Breast epithelium (tissue), 3 donors: ENCODE results near the gene TRIM38.

Source experiments
- CTCF ChIP-seq, 3 donors: fragments of 450-650 bp; IDR thresholded peaks; one replicate each; pipeline ENCODE4 v1.5.1; 2016 to 2017; ENCODE audit warnings: antibody characterized with exemption in 3 of 3, mild to moderate bottlenecking in 3 of 3, moderate library complexity in 3 of 3
- POLR2AphosphoS5 ChIP-seq, 3 donors: sonication (generic); formaldehyde crosslinking; IDR thresholded peaks; one replicate each; pipeline ENCODE4 v1.6.1; 2017; ENCODE audit warnings: antibody characterized with exemption in 3 of 3

- no peak for TF ChIP-seq CTCF (IDR thresholded peaks at IDR 0.05)
- TF ChIP-seq POLR2AphosphoS5 (IDR thresholded peaks at IDR 0.05): no peak
These were observed 67.5 kb downstream of the TRIM38 start for GRCh38 chr6:26029857-26030653.
